ENCODE results near the gene GRID2. TPM values are rescaled to one million over a fixed set of nuclear protein-coding genes. Genes with fewer than 3 reads are reported as not detected.

GRID2 gene
- total and polyA plus RNA-seq, 12 donors = 0.55 to 4.0 (median 2.0) TPM

DNA sequence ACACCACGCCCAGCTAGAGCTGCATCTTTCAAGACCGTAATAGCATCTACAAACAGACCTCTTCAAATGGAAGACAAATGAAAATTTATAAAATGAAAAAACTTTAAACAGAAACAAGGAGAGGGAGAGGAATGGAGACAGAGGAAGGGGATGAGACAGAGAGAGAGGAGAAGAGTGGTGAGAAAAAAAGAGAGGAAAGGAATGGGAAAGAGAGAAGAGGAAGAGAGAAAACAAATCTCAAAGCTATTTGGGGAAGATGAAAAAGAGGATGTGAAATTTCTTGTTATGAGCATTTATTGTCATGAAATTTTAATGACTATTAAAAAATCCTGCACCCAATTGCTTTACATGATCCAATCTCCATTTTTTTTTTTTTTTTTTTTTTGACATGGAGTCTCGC lies 726.9 kb downstream of the GRID2 start:
- H3K36me3 ChIP-seq (replicated peaks in 1 of 2) = no peaks in the 10 kb centered on the region
- no peak overlapping the region for H3K27ac ChIP-seq
- DNase-seq = no peak
- no peaks in the 10 kb centered on the region for H3K4me1 ChIP-seq (replicated peaks in 1 of 2)
- no peaks in the 10 kb centered on the region for H3K27me3 ChIP-seq
- no peak for TF ChIP-seq POLR2A (IDR thresholded peaks at IDR 0.05)
- TF ChIP-seq, protein P1, sequence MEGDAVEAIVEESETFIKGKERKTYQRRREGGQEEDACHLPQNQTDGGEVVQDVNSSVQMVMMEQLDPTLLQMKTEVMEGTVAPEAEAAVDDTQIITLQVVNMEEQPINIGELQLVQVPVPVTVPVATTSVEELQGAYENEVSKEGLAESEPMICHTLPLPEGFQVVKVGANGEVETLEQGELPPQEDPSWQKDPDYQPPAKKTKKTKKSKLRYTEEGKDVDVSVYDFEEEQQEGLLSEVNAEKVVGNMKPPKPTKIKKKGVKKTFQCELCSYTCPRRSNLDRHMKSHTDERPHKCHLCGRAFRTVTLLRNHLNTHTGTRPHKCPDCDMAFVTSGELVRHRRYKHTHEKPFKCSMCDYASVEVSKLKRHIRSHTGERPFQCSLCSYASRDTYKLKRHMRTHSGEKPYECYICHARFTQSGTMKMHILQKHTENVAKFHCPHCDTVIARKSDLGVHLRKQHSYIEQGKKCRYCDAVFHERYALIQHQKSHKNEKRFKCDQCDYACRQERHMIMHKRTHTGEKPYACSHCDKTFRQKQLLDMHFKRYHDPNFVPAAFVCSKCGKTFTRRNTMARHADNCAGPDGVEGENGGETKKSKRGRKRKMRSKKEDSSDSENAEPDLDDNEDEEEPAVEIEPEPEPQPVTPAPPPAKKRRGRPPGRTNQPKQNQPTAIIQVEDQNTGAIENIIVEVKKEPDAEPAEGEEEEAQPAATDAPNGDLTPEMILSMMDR (IDR thresholded peaks at IDR 0.05) = no peak
- no peak overlapping the region for H3K4me3 ChIP-seq
- WGBS, 4 donors = 90 to 100% (median 98%) methylated on average over 3 of the region's 3 CpGs
- intact Hi-C loops (cut with DNase I) = no loop called here
- no peaks in the 10 kb centered on the region for H3K9me3 ChIP-seq (replicated peaks in 1 of 3)

DNA sequence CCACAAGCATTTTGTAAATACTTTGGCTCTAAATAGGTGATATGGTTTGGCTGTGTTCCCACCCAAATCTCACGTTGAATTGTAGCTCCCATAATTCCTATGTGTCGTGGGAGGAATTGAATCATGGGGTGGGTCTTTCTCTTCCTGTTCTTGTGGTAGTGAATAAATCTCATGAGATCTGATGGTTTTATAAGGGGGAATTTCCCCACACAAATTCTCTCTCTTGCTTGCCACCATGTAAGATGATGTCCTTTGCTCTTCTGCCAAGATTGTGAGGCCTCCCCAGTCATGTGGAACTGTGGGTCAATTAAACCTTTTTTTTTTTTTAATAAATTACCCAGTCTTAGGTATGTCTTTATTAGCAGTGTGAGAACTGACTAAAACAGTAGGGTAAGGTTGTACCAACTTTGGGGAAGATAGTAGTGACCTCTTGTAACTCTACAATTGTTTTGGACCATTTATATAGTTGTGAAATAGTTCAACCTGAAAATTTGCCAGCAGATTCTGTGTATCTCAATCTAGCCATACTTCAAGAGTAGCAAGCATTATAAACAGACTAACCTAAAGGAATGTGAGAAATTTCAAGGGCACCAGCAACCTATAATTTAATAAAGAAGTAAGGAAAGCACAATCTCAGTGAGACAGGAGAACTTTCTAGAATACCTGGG lies 727.8 kb downstream of the GRID2 start:
- DNase-seq = no peak
- TF ChIP-seq POLR2A (IDR thresholded peaks at IDR 0.05) = no peak
- TF ChIP-seq, protein P1 (IDR thresholded peaks at IDR 0.05) = no peak
- H3K4me3 ChIP-seq = no peak overlapping the region
- H3K36me3 ChIP-seq (replicated peaks in 1 of 2) = no peaks in the 10 kb centered on the region
- H3K9me3 ChIP-seq (replicated peaks in 1 of 3) = no peaks in the 10 kb centered on the region
- H3K27ac ChIP-seq = no peak overlapping the region
- no peaks in the 10 kb centered on the region for H3K27me3 ChIP-seq
- 65 to 84% (median 76%) methylated on average over 2 of the region's 2 CpGs for WGBS, 4 donors
- intact Hi-C loops (cut with DNase I) = no loop called here
- H3K4me1 ChIP-seq (replicated peaks in 1 of 2) = no peaks in the 10 kb centered on the region

DNA sequence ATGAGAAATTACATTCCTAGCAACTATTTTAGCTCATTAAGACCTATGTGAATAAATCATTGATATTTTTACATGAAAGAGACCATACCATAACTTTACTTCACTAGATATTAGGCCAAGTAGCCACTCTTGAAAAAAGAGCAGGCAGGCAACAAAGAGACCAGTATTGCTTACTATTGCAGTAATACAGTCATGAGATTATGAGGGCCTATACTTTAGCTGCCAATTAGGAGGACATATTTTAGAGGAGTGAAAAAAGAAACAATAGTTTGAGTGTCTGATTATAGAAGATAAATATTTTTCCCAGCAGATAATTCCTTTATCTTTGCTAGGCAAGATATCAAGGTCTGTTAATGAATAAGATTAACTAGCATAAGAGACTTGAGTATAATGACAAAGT lies 739.0 kb downstream of the GRID2 start:
- no peak for DNase-seq
- no peak for TF ChIP-seq POLR2A (IDR thresholded peaks at IDR 0.05)
- TF ChIP-seq, protein P1 (IDR thresholded peaks at IDR 0.05) = no peak
- H3K36me3 ChIP-seq (replicated peaks in 1 of 2) = no peaks in the 10 kb centered on the region
- intact Hi-C loops (cut with DNase I) = no loop called here
- no peaks in the 10 kb centered on the region for H3K4me1 ChIP-seq (replicated peaks in 1 of 2)
- H3K9me3 ChIP-seq (replicated peaks in 1 of 3) = no peaks in the 10 kb centered on the region
- H3K27ac ChIP-seq = no peak overlapping the region
- H3K4me3 ChIP-seq = no peak overlapping the region
- no peaks in the 10 kb centered on the region for H3K27me3 ChIP-seq

DNA sequence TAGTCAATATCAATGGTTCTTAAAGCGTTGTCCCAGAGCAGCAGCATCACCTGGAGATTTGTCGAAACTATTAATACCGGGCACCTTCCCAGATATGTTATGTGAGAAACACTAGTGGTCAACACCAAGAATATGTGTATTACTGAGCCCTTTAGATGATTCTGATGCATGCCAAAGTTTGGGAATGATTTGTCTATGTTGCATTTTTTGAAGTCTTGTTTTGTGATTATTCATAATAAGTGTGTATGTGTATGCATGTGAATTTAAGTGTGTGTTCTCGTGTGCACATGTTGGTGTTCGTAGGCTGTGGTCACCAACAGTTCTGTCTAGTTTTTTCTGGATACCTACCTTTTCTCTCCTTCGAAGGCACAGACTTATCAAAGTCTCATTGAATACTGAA lies 749.4 kb downstream of the GRID2 start:
- no peak for TF ChIP-seq POLR2A (IDR thresholded peaks at IDR 0.05)
- TF ChIP-seq, protein P1 (IDR thresholded peaks at IDR 0.05) = no peak
- H3K9me3 ChIP-seq (replicated peaks in 1 of 3) = no peaks in the 10 kb centered on the region
- no peak for DNase-seq
- H3K4me3 ChIP-seq = no peak overlapping the region
- WGBS, 4 donors = 85 to 93% (median 92%) methylated on average over 6 of the region's 6 CpGs
- no peaks in the 10 kb centered on the region for H3K36me3 ChIP-seq (replicated peaks in 1 of 2)
- H3K4me1 ChIP-seq (replicated peaks in 1 of 2) = no peaks in the 10 kb centered on the region
- H3K27ac ChIP-seq = no peak overlapping the region
- H3K27me3 ChIP-seq = no peaks in the 10 kb centered on the region
- intact Hi-C loops (cut with DNase I) = no loop called here
